ENCODE results near the gene NLGN1. TPM values are rescaled to one million over a fixed set of nuclear protein-coding genes. Genes with fewer than 3 reads are reported as not detected.

The NLGN1 gene
- total and polyA plus RNA-seq, 7 experiments from 2014 or later, result not detected

DNA sequence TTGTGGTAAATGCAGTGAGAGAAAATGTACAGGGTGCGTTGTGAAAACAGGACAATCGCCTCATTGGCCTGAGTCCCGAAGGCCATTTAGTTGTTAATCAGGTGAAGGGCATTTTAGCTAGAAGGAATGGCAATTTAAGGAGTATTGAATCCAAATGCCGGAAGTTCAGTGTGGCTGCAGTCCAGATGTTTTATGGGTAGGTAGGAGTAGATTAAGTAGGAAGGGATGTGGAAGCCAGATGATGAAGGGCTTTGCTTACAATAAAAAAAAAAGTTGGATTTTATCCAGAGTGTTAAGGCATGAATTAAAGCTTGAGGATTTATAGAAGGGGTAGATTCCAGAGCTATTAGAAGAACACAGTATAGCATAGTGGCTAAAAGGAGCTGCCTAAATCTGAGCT lies 572.7 kb downstream of the NLGN1 start:
- Histone ChIP-seq H3K4me1 (ENCODE audit: control insufficient read depth in 2 of 2, insufficient read depth in 2 of 2, low read length in 2 of 2) (no peaks in the 10 kb centered on the region), H3K9me3 (ENCODE audit: control insufficient read depth in 2 of 3, low read length in 3 of 3) (peaks cover 0 to 4% (median 0%) of the 10 kb centered on the region in 3 experiments), H3K4me3 (ENCODE audit: low read length) (no peak overlapping the region), H3K36me3 (ENCODE audit: control insufficient read depth in 2 of 3, insufficient read depth in 3 of 3, low read length in 3 of 3) (no peaks in the 10 kb centered on the region), H3K27ac (ENCODE audit: low read depth, low read length) (no peak overlapping the region), H3K27me3 (ENCODE audit: control insufficient read depth in 2 of 2, insufficient read depth in 2 of 2, low read length in 2 of 2) (no peaks in the 10 kb centered on the region)
- Mint-ChIP-seq H3K4me3 (no peak overlapping the region), H3K27me3 (no peaks in the 10 kb centered on the region), H3K4me1 (no peaks in the 10 kb centered on the region), H3K36me3 (no peaks in the 10 kb centered on the region), H3K27ac (no peak overlapping the region), H3K9me3 (peaks cover 0 to 13% (median 0%) of the 10 kb centered on the region in 11 donors)
- CTCF ChIA-PET, result no interaction called here
- no peak for ATAC-seq
- DNase-seq, result no peak
- intact Hi-C loops (cut with micrococcal nuclease), result no loop called here
- POLR2A ChIA-PET, result no interaction called here

DNA sequence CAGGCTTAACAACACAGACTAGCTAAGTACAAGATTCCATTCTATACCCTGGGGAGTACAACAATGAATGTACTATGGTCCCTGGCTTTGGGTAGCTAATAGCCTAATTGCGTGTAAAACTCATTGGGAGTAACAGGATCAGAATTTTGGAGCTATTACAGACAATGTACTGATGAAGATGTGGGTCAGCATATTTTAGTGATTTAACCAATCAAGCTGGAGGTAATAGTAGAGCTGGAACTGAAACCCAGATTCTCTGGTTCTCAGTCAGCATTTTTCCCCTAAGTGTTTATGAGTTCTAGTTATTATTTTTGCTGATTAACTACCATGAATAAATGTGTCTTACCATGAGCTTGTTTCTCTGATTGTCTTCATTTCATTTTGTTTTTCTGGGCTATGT lies 578.7 kb downstream of the NLGN1 start:
- intact Hi-C loops (cut with micrococcal nuclease), result no loop called here

DNA sequence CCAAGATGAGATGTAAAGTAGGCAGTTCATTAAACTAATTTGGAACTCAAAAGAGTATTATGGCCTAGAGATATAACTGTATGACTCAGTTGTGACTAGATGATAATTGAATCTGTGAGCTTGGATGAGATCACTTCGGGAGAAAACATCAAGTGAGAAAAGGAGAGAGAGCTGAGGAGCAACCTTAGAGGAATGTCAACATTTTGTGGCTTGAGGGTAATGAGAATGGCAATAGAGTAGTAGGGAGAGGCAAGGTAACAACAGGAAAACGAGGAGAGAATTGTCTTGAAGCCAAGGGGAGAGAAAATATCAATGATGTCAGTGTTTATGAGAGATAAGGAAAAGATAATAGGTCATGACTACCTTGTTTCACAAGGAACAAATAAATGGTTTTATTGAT lies 580.2 kb downstream of the NLGN1 start:
- no peak overlapping the region for H3K27ac ChIP-seq (ENCODE audit: low read depth, low read length)
- no peak overlapping the region for H3K27ac Mint-ChIP-seq
- H3K36me3 Mint-ChIP-seq, result no peaks in the 10 kb centered on the region
- H3K4me1 ChIP-seq (ENCODE audit: control insufficient read depth in 2 of 2, insufficient read depth in 2 of 2, low read length in 2 of 2), result no peaks in the 10 kb centered on the region
- H3K36me3 ChIP-seq (ENCODE audit: control insufficient read depth in 2 of 3, insufficient read depth in 3 of 3, low read length in 3 of 3), result no peaks in the 10 kb centered on the region
- H3K4me3 ChIP-seq (ENCODE audit: low read length), result no peak overlapping the region
- DNase-seq (no peak), ATAC-seq (no peak)
- peaks cover 0 to 8% (median 0%) of the 10 kb centered on the region in 11 donors for H3K9me3 Mint-ChIP-seq
- H3K4me1 Mint-ChIP-seq, result no peaks in the 10 kb centered on the region
- H3K27me3 Mint-ChIP-seq, result no peaks in the 10 kb centered on the region
- ChIA-PET CTCF (no interaction called here), POLR2A (no interaction called here)
- H3K27me3 ChIP-seq (ENCODE audit: control insufficient read depth in 2 of 2, insufficient read depth in 2 of 2, low read length in 2 of 2), result no peaks in the 10 kb centered on the region
- intact Hi-C loops (cut with micrococcal nuclease), result no loop called here
- no peak overlapping the region for H3K4me3 Mint-ChIP-seq
- no peaks in the 10 kb centered on the region for H3K9me3 ChIP-seq (ENCODE audit: control insufficient read depth in 2 of 3, low read length in 3 of 3)

More for the DNA sequence above, 578.7 kb downstream of the NLGN1 start:
- Mint-ChIP-seq H3K27me3 (no peaks in the 10 kb centered on the region), H3K9me3 (peaks cover 0 to 8% (median 0%) of the 10 kb centered on the region in 11 donors), H3K4me1 (no peaks in the 10 kb centered on the region), H3K27ac (no peak overlapping the region), H3K4me3 (no peak overlapping the region), H3K36me3 (no peaks in the 10 kb centered on the region)
- no peak for DNase-seq
- H3K36me3 ChIP-seq (ENCODE audit: control insufficient read depth in 2 of 3, insufficient read depth in 3 of 3, low read length in 3 of 3), result no peaks in the 10 kb centered on the region
- CTCF ChIA-PET, result no interaction called here
- H3K4me3 ChIP-seq (ENCODE audit: low read length), result no peak overlapping the region
- H3K4me1 ChIP-seq (ENCODE audit: control insufficient read depth in 2 of 2, insufficient read depth in 2 of 2, low read length in 2 of 2), result no peaks in the 10 kb centered on the region
- ATAC-seq, result no peak
- no peaks in the 10 kb centered on the region for H3K27me3 ChIP-seq (ENCODE audit: control insufficient read depth in 2 of 2, insufficient read depth in 2 of 2, low read length in 2 of 2)
- no peak overlapping the region for H3K27ac ChIP-seq (ENCODE audit: low read depth, low read length)
- POLR2A ChIA-PET, result no interaction called here
- no peaks in the 10 kb centered on the region for H3K9me3 ChIP-seq (ENCODE audit: control insufficient read depth in 2 of 3, low read length in 3 of 3)

DNA sequence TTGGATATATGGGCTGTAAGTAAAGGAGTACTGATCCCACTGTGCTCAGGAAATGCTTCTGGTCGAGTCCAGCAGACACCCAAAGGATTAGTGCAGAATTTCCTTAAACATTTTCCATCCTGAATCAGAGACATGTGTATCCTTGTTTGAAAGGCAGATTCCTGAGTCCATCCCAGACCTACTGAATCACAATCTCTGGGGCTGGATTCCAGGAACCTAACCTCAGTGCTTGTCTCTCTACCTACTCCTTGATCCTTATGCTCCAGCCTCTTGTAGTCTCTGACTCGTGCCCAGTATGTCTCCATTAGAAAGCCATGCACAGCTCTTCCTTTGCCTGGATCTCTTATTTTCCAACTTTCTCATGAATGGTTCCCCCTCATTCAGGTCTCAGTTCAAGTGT lies 585.8 kb downstream of the NLGN1 start:
- intact Hi-C loops (cut with micrococcal nuclease), result no loop called here
- no peaks in the 10 kb centered on the region for H3K36me3 Mint-ChIP-seq
- DNase-seq (no peak), ATAC-seq (no peak)
- no peak overlapping the region for H3K27ac Mint-ChIP-seq
- no peak overlapping the region for H3K4me3 Mint-ChIP-seq
- no peaks in the 10 kb centered on the region for H3K36me3 ChIP-seq (ENCODE audit: control insufficient read depth in 2 of 3, insufficient read depth in 3 of 3, low read length in 3 of 3)
- H3K4me1 Mint-ChIP-seq, result no peaks in the 10 kb centered on the region
- no peaks in the 10 kb centered on the region for H3K27me3 Mint-ChIP-seq
- H3K9me3 Mint-ChIP-seq, result peaks cover 0 to 5% (median 0%) of the 10 kb centered on the region in 11 donors
- POLR2A ChIA-PET, result no interaction called here
- no peak overlapping the region for H3K27ac ChIP-seq (ENCODE audit: low read depth, low read length)
- H3K4me1 ChIP-seq (ENCODE audit: control insufficient read depth in 2 of 2, insufficient read depth in 2 of 2, low read length in 2 of 2), result no peaks in the 10 kb centered on the region
- CTCF ChIA-PET, result no interaction called here
- no peaks in the 10 kb centered on the region for H3K27me3 ChIP-seq (ENCODE audit: control insufficient read depth in 2 of 2, insufficient read depth in 2 of 2, low read length in 2 of 2)
- no peak overlapping the region for H3K4me3 ChIP-seq (ENCODE audit: low read length)
- no peaks in the 10 kb centered on the region for H3K9me3 ChIP-seq (ENCODE audit: control insufficient read depth in 2 of 3, low read length in 3 of 3)

DNA sequence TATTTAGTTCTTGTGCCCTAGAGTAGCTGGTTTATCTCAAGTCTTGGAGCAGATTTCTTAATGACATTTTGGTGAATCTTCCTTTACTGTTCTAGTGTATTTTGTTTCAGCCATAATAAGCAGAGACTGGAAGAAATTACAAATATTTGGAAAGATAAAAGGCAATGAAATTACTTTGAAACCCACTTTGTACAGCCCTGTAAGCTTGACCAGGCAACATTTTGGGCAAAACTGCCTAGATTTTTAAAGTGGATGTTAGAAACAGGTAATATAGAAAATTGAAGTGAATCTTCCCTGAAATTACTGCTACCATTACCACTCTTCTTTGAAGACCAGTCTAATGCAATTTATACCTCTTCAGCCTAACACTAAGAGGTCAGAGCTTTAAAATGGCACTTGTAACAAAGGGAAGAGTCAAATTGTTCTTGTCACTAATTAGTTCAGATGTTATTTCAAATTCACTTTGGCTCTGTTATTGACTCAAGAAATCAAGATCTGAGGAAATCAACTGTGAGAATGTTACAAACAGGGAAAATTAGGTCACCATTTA lies 589.4 kb downstream of the NLGN1 start:
- H3K27ac Mint-ChIP-seq, result no peak overlapping the region
- H3K4me3 Mint-ChIP-seq, result no peak overlapping the region
- H3K36me3 Mint-ChIP-seq, result no peaks in the 10 kb centered on the region

DNA sequence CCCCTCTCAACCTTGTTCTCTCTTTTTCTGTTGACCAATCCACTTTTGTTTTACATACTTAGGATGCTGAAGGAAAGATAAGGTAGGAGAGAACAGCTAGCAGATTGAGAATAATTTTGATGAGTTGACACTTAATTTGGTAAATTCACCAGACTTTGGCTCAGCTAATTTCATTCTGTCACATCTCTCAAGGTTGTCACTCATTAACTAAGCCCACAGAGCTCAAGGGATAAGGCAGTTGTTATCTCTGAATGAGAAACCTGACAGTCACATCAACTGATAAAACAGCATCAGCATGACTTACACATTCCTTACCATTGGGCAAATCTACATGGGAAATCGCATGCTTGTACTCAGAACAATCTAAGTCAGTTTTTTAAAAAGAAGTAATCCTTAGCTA lies 591.4 kb downstream of the NLGN1 start:
- POLR2A ChIA-PET, result no interaction called here
- intact Hi-C loops (cut with micrococcal nuclease), result no loop called here
- Histone ChIP-seq H3K9me3 (ENCODE audit: control insufficient read depth in 2 of 3, low read length in 3 of 3) (no peaks in the 10 kb centered on the region), H3K27ac (ENCODE audit: low read depth, low read length) (no peak overlapping the region), H3K4me3 (ENCODE audit: low read length) (no peak overlapping the region), H3K4me1 (ENCODE audit: control insufficient read depth in 2 of 2, insufficient read depth in 2 of 2, low read length in 2 of 2) (no peaks in the 10 kb centered on the region), H3K36me3 (ENCODE audit: control insufficient read depth in 2 of 3, insufficient read depth in 3 of 3, low read length in 3 of 3) (no peaks in the 10 kb centered on the region), H3K27me3 (ENCODE audit: control insufficient read depth in 2 of 2, insufficient read depth in 2 of 2, low read length in 2 of 2) (no peaks in the 10 kb centered on the region)
- Mint-ChIP-seq H3K4me3 (no peak overlapping the region), H3K36me3 (no peaks in the 10 kb centered on the region), H3K9me3 (peaks cover 0 to 11% (median 2%) of the 10 kb centered on the region in 11 donors), H3K27ac (no peak overlapping the region), H3K27me3 (no peaks in the 10 kb centered on the region), H3K4me1 (no peaks in the 10 kb centered on the region)
- no peak for DNase-seq
- no peak for ATAC-seq
- CTCF ChIA-PET, result no interaction called here

More for the DNA sequence above, 589.4 kb downstream of the NLGN1 start:
- no peak overlapping the region for H3K4me3 ChIP-seq (ENCODE audit: low read length)
- no peaks in the 10 kb centered on the region for H3K4me1 ChIP-seq (ENCODE audit: control insufficient read depth in 2 of 2, insufficient read depth in 2 of 2, low read length in 2 of 2)
- Mint-ChIP-seq H3K27me3 (no peaks in the 10 kb centered on the region), H3K9me3 (peaks cover 0 to 11% (median 2%) of the 10 kb centered on the region in 11 donors), H3K4me1 (no peaks in the 10 kb centered on the region)
- H3K27me3 ChIP-seq (ENCODE audit: control insufficient read depth in 2 of 2, insufficient read depth in 2 of 2, low read length in 2 of 2), result no peaks in the 10 kb centered on the region
- intact Hi-C loops (cut with micrococcal nuclease), result no loop called here
- ATAC-seq, result no peak
- H3K9me3 ChIP-seq (ENCODE audit: control insufficient read depth in 2 of 3, low read length in 3 of 3), result no peaks in the 10 kb centered on the region
- no peak for DNase-seq
- POLR2A ChIA-PET, result no interaction called here
- CTCF ChIA-PET, result no interaction called here
- H3K36me3 ChIP-seq (ENCODE audit: control insufficient read depth in 2 of 3, insufficient read depth in 3 of 3, low read length in 3 of 3), result no peaks in the 10 kb centered on the region
- no peak overlapping the region for H3K27ac ChIP-seq (ENCODE audit: low read depth, low read length)

DNA sequence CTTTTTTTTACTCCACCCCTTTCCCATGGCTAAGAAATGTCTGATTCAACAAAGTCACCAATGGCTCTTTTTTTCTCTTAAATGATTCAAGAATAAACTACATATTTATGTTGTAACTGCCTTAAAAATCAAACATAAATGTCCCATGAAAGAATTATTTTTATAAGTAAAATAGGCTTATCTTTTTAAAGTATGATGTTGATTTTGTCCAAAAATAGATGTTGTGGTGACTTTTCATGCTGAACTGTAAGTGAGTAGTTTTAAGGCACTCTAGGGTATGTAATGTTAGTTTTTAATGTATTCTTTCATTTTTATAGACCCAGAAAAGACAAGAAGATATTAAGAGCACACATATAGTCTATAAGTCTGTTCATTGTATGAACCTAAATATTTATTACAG lies 594.9 kb downstream of the NLGN1 start:
- H3K4me3 ChIP-seq (ENCODE audit: low read length), result no peak overlapping the region
- no peak overlapping the region for H3K27ac Mint-ChIP-seq
- ChIA-PET CTCF (no interaction called here), POLR2A (no interaction called here)
- no peak overlapping the region for H3K27ac ChIP-seq (ENCODE audit: low read depth, low read length)
- no peaks in the 10 kb centered on the region for H3K4me1 ChIP-seq (ENCODE audit: control insufficient read depth in 2 of 2, insufficient read depth in 2 of 2, low read length in 2 of 2)
- ATAC-seq (no peak), DNase-seq (no peak)
- no peaks in the 10 kb centered on the region for H3K4me1 Mint-ChIP-seq
- no peaks in the 10 kb centered on the region for H3K9me3 ChIP-seq (ENCODE audit: control insufficient read depth in 2 of 3, low read length in 3 of 3)
- H3K9me3 Mint-ChIP-seq, result peaks cover 0 to 6% (median 0%) of the 10 kb centered on the region in 11 donors
- no peaks in the 10 kb centered on the region for H3K27me3 ChIP-seq (ENCODE audit: control insufficient read depth in 2 of 2, insufficient read depth in 2 of 2, low read length in 2 of 2)
- intact Hi-C loops (cut with micrococcal nuclease), result no loop called here
- H3K36me3 Mint-ChIP-seq, result no peaks in the 10 kb centered on the region
- H3K36me3 ChIP-seq (ENCODE audit: control insufficient read depth in 2 of 3, insufficient read depth in 3 of 3, low read length in 3 of 3), result no peaks in the 10 kb centered on the region
- H3K27me3 Mint-ChIP-seq, result no peaks in the 10 kb centered on the region
- H3K4me3 Mint-ChIP-seq, result no peak overlapping the region
